ENCODE results near the gene RASGRP4. TPM values are rescaled to one million over a fixed set of nuclear protein-coding genes. Genes with fewer than 3 reads are reported as not detected.

Gene RASGRP4
- polyA plus RNA-seq, 1 donor (not counting 4 experiments of a cell fraction or from before 2014, with no cell fraction given) = not detected

- Histone ChIP-seq H3K27me3 (ENCODE audit: control insufficient read depth, extremely low read depth, insufficient read depth, low read length) (no peaks in the 10 kb centered on the region), H3K4me2 (ENCODE audit: control insufficient read depth, extremely low read depth, insufficient read depth, low read depth, low read length) (no peak overlapping the region), H3K36me3 (ENCODE audit: control insufficient read depth in 2 of 2, extremely low read depth in 1 of 2, insufficient read depth in 2 of 2, low read length in 2 of 2) (no peaks in the 10 kb centered on the region), H3K9ac (ENCODE audit: control insufficient read depth, extremely low read depth, insufficient read depth, low read length) (no peak overlapping the region), H3K4me3 (ENCODE audit: control insufficient read depth in 2 of 3, extremely low read depth in 1 of 3, insufficient read depth in 2 of 3, low read depth in 1 of 3, low read length in 3 of 3) (no peak overlapping the region), H3K27ac (ENCODE audit: control insufficient read depth, insufficient read depth, low read length) (no peak overlapping the region), H2AFZ (ENCODE audit: control insufficient read depth, low read length) (no peak overlapping the region), H3K79me2 (ENCODE audit: control insufficient read depth, insufficient read depth, low read length) (no peaks in the 10 kb centered on the region), H3K9me3 (ENCODE audit: control insufficient read depth, low read depth, low read length) (no peaks in the 10 kb centered on the region), H4K20me1 (ENCODE audit: control insufficient read depth, extremely low read depth, insufficient read depth, low read length) (no peaks in the 10 kb centered on the region), H3K4me1 (ENCODE audit: control insufficient read depth, extremely low read depth, insufficient read depth, low read length) (no peaks in the 10 kb centered on the region), H3K9me1 (ENCODE audit: control insufficient read depth, extremely low read depth, insufficient read depth, low read length) (no peaks in the 10 kb centered on the region)
- TF ChIP-seq EZH2 (IDR thresholded peaks at IDR 0.05; ENCODE audit: low read length) (no peak), CTCF (optimal IDR thresholded peaks at IDR 0.05 in 1 of 3, IDR thresholded peaks at IDR 0.05 in 1 of 3, conservative IDR thresholded peaks at IDR 0.05 in 1 of 3; ENCODE audit: extremely low read depth in 1 of 3, insufficient read depth in 2 of 3, low read length in 3 of 3) (no peak)
- dilution Hi-C loops (cut with MboI; ENCODE audit: extremely low pct_ligation_motif_present, low sequenced_read_pairs) = no loop called here
- DNase-seq (ENCODE audit: low read depth, low spot score) = no peak
- FAIRE-seq = no peak
Measured at GRCh38 chr19:38444026-38444425, 18.0 kb upstream of the RASGRP4 start.

GRCh38 chr19:38443458-38443999 lies 17.5 kb upstream of the RASGRP4 start:
- Histone ChIP-seq H2AFZ (ENCODE audit: control insufficient read depth, low read length) (no peak overlapping the region), H3K27me3 (ENCODE audit: control insufficient read depth, extremely low read depth, insufficient read depth, low read length) (no peaks in the 10 kb centered on the region), H3K4me1 (ENCODE audit: control insufficient read depth, extremely low read depth, insufficient read depth, low read length) (no peaks in the 10 kb centered on the region), H3K4me2 (ENCODE audit: control insufficient read depth, extremely low read depth, insufficient read depth, low read depth, low read length) (no peak overlapping the region), H4K20me1 (ENCODE audit: control insufficient read depth, extremely low read depth, insufficient read depth, low read length) (no peaks in the 10 kb centered on the region), H3K79me2 (ENCODE audit: control insufficient read depth, insufficient read depth, low read length) (no peaks in the 10 kb centered on the region), H3K9me1 (ENCODE audit: control insufficient read depth, extremely low read depth, insufficient read depth, low read length) (no peaks in the 10 kb centered on the region), H3K36me3 (ENCODE audit: control insufficient read depth in 2 of 2, extremely low read depth in 1 of 2, insufficient read depth in 2 of 2, low read length in 2 of 2) (no peaks in the 10 kb centered on the region), H3K9ac (ENCODE audit: control insufficient read depth, extremely low read depth, insufficient read depth, low read length) (no peak overlapping the region), H3K27ac (ENCODE audit: control insufficient read depth, insufficient read depth, low read length) (no peak overlapping the region), H3K4me3 (ENCODE audit: control insufficient read depth in 2 of 3, extremely low read depth in 1 of 3, insufficient read depth in 2 of 3, low read depth in 1 of 3, low read length in 3 of 3) (no peak overlapping the region), H3K9me3 (ENCODE audit: control insufficient read depth, low read depth, low read length) (no peaks in the 10 kb centered on the region)
- dilution Hi-C loops (cut with MboI; ENCODE audit: extremely low pct_ligation_motif_present, low sequenced_read_pairs) = no loop called here
- no peak for DNase-seq (ENCODE audit: low read depth, low spot score)
- no peak for TF ChIP-seq EZH2 (IDR thresholded peaks at IDR 0.05; ENCODE audit: low read length)
- no peak for TF ChIP-seq CTCF (optimal IDR thresholded peaks at IDR 0.05 in 1 of 3, IDR thresholded peaks at IDR 0.05 in 1 of 3, conservative IDR thresholded peaks at IDR 0.05 in 1 of 3; ENCODE audit: extremely low read depth in 1 of 3, insufficient read depth in 2 of 3, low read length in 3 of 3)
- FAIRE-seq = no peak

Measured in keratinocyte (primary cell).